ENCODE results near the gene FPR1. TPM values are rescaled to one million over a fixed set of nuclear protein-coding genes. Genes with fewer than 3 reads are reported as not detected.

FPR1 gene
- total RNA-seq, 1 donor from 2014 or later: not detected

GRCh38 chr19:51786646-51787494 lies 35.2 kb upstream of the FPR1 start:
- TF ChIP-seq CTCF (IDR thresholded peaks at IDR 0.05; ENCODE audit: insufficient read depth, low read depth, low read length) (no peak), EZH2 (IDR thresholded peaks at IDR 0.05; ENCODE audit: insufficient read depth, low read length) (no peak)
- no peak overlapping the region for H3K4me3 Mint-ChIP-seq (ENCODE audit: unreplicated experiment)
- H3K36me3 Mint-ChIP-seq (ENCODE audit: low read depth, unreplicated experiment): no peaks in the 10 kb centered on the region
- no peaks in the 10 kb centered on the region for H3K79me2 ChIP-seq (ENCODE audit: insufficient read depth, low read length)
- peaks cover 4% of the 10 kb centered on the region for H3K27me3 Mint-ChIP-seq (ENCODE audit: low read depth, unreplicated experiment)
- no peak overlapping the region for H3K4me2 ChIP-seq (ENCODE audit: low read length)
- H3K36me3 ChIP-seq (ENCODE audit: insufficient read depth, low read length): no peaks in the 10 kb centered on the region
- H3K9ac ChIP-seq (ENCODE audit: low read length): no peak overlapping the region
- peaks cover 11% of the 10 kb centered on the region for H3K9me3 Mint-ChIP-seq (ENCODE audit: unreplicated experiment)
- H4K20me1 ChIP-seq (ENCODE audit: insufficient read depth, low read length): no peaks in the 10 kb centered on the region
- no peak overlapping the region for H2AFZ ChIP-seq (ENCODE audit: low read depth, low read length)
- H3K4me1 ChIP-seq (ENCODE audit: insufficient read depth, low read length): no peaks in the 10 kb centered on the region
- H3K27ac ChIP-seq (ENCODE audit: low read depth, low read length): no peak overlapping the region
- peak overlapping the region; percentile 8 for H3K27ac Mint-ChIP-seq (ENCODE audit: unreplicated experiment)
- H3K27me3 ChIP-seq (ENCODE audit: insufficient read depth, low read length): no peaks in the 10 kb centered on the region
- H3K4me1 Mint-ChIP-seq (ENCODE audit: low read depth, unreplicated experiment): no peaks in the 10 kb centered on the region
- H3K4me3 ChIP-seq (ENCODE audit: insufficient read depth, low read depth, low read length): no peak overlapping the region
- FAIRE-seq: no peak
- no peak for DNase-seq (ENCODE audit: low read depth)
- no peaks in the 10 kb centered on the region for H3K9me3 ChIP-seq (ENCODE audit: insufficient read depth, low read depth, low read length)

- FAIRE-seq: no peak
Observed at GRCh38 chr19:51784922-51785690, 33.4 kb upstream of the FPR1 start.

More at GRCh38 chr19:51784922-51785690, 33.4 kb upstream of the FPR1 start:
- no peak overlapping the region for H2AFZ ChIP-seq (ENCODE audit: low read depth, low read length)
- peak; percentile 66 for DNase-seq (ENCODE audit: low read depth)
- Mint-ChIP-seq H3K27me3 (ENCODE audit: low read depth, unreplicated experiment) (peaks cover 18% of the 10 kb centered on the region), H3K4me3 (ENCODE audit: unreplicated experiment) (no peak overlapping the region), H3K36me3 (ENCODE audit: low read depth, unreplicated experiment) (no peaks in the 10 kb centered on the region), H3K27ac (ENCODE audit: unreplicated experiment) (no peak overlapping the region), H3K4me1 (ENCODE audit: low read depth, unreplicated experiment) (no peaks in the 10 kb centered on the region), H3K9me3 (ENCODE audit: unreplicated experiment) (peaks cover 6% of the 10 kb centered on the region)
- no peaks in the 10 kb centered on the region for H3K4me1 ChIP-seq (ENCODE audit: insufficient read depth, low read length)
- H3K27ac ChIP-seq (ENCODE audit: low read depth, low read length): no peak overlapping the region
- no peaks in the 10 kb centered on the region for H3K36me3 ChIP-seq (ENCODE audit: insufficient read depth, low read length)
- no peaks in the 10 kb centered on the region for H3K27me3 ChIP-seq (ENCODE audit: insufficient read depth, low read length)
- H3K79me2 ChIP-seq (ENCODE audit: insufficient read depth, low read length): no peaks in the 10 kb centered on the region
- no peak overlapping the region for H3K9ac ChIP-seq (ENCODE audit: low read length)
- no peak overlapping the region for H3K4me2 ChIP-seq (ENCODE audit: low read length)
- no peak overlapping the region for H3K4me3 ChIP-seq (ENCODE audit: insufficient read depth, low read depth, low read length)
- TF ChIP-seq CTCF (IDR thresholded peaks at IDR 0.05; ENCODE audit: insufficient read depth, low read depth, low read length) (no peak), EZH2 (IDR thresholded peaks at IDR 0.05; ENCODE audit: insufficient read depth, low read length) (no peak)
- no peaks in the 10 kb centered on the region for H4K20me1 ChIP-seq (ENCODE audit: insufficient read depth, low read length)
- H3K9me3 ChIP-seq (ENCODE audit: insufficient read depth, low read depth, low read length): no peaks in the 10 kb centered on the region
